ENCODE measurements around the gene UBAC1.

The UBAC1 gene

DNA sequence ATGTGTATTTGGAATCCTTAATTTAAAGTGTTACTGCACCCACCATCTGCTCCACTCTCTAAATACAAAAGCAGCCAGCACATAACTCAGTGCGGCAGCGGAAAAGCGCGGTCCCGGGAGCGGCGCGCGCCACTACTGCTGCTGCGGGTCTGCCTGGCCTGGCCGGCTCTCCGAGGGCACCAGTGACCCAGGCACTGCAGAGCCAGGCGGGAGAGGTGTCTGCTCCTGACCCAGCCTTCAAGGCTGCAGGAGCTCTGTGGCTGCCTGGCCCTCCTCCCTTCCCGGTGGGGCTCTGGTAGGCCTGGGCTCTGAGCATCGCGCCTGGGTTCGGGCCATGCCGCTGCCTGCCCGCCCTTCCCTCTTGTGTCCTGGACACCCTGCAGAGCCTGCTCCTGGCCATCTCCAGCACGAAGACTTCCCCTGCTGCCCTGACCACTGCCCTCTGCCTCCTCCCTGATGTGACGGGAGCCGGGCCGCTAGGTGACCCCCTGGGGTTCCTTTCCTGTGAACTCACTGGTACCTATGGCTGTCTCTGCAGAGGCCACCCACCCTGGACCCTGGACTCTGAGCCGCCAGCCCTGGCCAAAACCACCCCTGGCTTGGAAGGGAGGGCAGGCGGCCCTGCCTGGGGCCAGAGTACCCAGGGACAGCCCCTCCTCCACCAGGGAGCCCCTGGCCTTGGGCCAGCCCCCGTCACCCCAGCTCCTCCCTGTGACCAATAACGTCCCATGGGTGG lies 32.8 kb upstream of the UBAC1 start:
- no peak for DNase-seq (ENCODE audit: low read depth in 2 of 2)

DNA sequence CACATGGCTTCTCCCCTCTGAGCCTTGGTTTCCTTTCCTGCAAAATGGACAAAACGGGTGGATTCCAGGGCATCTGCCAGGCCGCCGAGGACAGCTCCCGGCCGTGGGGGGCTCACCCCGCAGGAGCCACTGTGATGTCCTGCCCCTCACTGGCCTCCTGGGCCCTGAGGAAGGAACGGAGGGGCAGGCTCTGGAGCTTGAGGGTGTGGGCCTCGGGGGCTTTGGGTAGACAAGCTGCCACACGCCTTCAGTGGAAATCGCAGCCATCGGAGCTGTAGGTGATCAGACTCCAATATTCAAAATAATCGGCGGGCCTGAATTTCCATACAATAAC lies 32.2 kb upstream of the UBAC1 start:
- DNase-seq (ENCODE audit: low read depth in 2 of 2): no peak

DNA sequence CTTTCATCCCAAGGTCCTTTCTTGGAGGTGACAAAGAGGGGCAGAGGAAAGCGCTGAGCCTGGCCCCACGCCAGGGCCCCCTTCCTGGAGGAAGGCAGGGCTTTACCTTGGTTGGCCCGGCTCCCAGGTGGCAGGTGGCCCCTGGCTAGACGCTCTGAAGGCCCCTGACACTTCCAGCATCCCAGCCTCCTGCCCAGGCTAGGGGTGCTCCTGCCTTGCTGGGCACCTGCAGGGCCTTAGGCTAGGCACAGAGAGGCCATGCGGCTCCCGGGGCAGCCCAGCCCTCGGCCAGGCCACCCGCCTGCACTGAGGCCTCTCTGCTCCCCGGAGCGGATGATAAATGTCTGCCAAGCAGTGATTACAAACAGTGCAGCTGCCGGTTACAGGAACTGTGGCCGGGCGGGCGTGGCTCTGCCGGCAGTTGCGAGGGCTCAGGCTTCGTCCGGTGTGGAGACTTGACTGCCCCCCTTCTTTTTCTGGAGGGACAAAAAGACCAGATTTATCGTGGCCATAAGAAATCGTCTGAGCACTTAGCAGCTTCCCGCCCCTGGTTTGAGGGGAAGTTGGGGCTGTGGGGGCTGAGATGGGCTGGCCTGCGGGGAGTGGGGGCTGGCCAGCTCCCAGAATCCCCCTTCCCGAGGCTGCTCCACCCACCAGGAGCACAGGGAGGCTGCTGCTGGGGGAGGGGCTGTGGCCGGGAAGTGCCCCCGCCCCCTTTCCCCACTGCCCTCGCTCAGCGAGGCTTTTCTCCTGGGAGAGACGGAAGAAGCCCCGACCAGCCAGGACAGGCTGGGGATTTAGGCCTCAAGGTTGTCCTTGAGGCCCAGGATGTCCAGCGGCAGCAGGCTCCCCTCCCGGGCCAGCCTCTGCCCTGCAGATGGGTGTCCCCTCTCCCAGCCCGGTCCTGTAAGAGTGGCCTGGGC lies 31.6 kb upstream of the UBAC1 start:
- DNase-seq (ENCODE audit: low read depth in 2 of 2): no peak

DNA sequence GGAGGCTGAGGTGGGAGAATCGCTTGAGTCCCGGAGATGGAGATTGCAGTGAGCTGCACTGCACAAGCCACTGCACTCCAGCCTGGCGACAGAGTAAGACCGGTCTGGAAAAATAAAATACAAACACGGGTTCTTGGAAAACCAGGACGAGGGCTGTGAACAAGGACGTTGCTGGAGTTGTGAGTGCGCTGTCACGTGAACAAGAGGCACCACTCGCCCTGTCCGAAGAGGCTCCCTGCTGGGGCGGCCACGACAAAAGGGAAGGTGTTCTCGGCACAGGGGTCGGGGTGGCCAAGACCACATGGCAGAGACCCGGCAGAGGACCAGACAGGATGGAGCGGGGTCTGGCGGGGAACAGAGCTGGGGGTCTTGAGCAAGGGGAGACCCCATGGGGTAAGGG lies 30.6 kb upstream of the UBAC1 start:
- DNase-seq (ENCODE audit: low read depth in 2 of 2): no peak

DNA sequence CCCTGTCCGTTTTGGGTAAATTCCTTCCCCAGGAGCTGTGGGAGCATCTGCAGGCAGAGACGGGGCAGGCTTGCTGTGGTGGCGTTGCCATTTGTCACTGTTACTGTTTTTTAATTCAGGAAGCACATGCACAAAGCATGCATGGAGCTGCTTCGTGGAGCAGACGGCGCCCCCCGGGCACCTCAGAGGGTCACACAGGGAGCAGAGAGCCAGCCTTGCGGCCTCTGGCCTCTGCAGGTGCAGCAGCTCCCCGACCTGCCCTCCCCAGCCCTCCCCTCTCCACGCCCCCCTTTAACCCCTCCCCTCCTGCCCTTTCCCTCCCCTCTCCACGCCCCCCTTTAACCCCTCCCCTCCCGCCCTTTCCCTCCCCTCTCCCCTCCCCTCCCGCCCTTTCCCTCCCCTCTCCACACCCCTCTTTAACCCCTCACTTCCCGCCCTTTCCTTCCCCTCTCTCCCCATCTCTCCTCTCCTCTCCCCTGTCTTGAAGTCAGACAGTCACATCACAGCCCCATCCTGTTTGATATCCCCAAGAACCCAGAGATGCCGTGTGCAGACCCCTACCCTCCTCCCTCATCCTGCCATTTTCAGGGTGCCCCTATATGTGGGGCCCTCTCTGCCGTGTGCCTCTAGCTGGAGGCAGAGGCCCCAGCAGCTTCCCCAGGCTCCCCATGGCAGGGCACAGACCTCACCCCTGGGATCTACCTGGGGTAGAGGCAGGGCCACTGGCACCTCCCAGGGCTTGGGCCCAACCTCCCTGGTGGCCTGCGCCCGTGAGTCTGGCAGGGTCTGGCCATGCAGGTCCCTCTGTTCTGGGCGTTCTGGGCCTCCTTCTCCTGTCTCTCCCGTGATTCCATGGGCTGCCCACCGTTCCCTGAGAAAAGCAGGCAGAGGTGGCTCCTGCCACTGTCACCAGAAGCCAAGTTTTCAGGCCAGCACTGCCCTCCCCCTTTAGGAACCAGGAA lies 29.6 kb upstream of the UBAC1 start:
- DNase-seq (ENCODE audit: low read depth in 2 of 2): peak in 1 of 2 experiments; percentile 20

DNA sequence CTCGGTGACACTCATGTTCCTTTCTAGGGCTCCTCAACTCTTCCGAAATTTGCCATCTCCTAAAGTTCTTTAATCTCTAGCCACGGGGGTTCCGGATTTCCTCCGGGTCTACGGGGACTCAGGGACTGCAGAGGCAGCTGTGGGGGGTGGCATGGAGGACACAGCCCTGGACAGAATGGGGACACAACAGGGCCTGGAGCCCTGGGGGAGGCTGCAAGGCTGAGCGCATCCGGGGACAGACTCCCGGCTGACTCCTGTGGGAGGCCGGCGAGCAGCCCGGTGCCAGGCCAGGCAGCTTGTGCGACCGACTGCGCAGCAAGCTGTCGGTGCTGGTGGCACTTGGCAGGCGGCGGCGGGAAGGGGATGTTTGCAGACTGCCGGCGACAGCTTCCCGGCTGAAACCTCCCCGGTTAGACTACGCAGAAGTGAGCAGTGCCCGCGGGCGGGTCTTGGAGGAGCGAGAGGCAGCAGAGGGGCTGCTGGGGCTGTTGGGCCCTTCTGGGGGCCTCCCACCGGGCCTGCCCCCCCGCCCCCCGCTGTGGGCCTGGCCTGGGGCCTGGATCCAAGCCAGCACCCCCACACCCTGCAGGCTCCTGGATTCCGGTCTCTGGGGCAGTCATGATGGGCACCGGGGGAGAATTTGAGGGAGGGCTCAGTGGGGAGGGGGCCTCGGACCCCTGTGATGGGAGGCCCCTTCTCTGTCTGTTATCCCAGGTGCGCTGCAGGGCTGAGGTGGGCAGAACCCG lies 28.7 kb upstream of the UBAC1 start:
- DNase-seq (ENCODE audit: low read depth in 2 of 2): peak in 1 of 2 experiments; percentile 7

DNA sequence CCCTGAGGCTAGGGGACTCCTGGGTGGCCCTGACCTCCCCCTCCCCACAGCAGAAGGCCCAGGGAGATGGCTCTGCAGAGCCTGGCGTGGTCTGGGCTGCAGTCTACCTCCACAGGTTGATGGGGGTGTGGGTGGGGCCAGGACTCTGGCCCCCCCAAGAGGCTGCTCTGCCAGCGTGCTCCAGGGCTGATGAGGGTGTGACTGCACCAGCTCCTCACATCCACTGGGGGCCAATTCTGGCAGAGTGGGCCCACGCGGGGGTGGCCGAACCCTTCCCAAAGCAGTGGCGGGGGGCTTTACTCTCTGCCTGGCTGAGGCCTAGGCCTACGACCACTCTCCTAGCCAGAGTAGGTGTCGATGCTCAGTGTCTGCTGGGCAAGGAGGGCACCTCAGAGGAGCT lies 28.0 kb upstream of the UBAC1 start:
- no peak for DNase-seq (ENCODE audit: low read depth in 2 of 2)

DNA sequence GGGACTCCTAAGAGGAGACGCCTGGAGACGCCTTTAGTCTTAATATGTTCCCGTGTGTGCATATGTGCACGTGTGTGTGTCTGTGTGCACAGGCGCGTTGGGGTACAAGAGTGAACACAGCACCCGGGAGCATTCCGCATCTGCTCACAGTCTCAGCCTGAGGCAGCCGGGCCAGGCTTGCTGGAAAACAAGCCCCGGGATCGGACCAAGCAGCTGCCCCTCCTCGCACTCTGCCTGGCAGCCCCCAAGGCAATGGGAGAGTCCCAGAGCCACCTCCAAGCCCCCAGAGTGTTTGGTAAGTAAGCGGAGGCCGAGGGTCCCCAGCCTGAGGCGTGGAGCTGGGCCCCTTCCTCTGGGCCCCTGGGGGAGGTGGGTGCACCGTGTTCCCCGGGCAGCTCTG lies 27.3 kb upstream of the UBAC1 start:
- DNase-seq (ENCODE audit: low read depth in 2 of 2): no peak

DNA sequence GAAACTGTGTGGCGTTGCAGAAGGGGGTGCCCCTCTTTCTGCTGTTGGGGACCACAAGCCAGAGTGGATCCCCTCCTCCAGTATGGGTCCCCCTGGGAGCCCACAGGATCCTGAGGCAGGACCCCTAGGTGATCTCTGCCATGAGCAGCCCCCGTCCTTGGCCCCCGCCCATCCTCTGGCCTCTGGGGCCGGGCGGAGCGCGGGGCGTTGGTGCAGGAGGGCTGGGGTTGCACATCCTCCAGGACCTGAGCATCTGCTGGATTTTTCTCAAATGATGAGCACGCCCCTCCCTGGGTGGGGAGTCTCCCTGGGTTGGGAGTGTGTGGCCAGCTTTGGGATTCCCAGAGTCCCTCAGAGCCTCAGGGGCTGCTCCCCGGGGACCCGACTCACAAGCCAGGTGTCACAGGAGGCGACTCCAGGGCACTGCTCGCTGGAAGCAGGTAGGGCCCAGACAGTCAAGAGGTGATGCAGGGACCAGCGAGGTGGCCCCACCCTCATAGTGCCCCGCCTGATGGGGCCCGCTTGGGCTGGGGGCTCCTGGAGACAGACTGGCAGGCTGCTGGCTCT lies 26.7 kb upstream of the UBAC1 start:
- DNase-seq (ENCODE audit: low read depth in 2 of 2): no peak

DNA sequence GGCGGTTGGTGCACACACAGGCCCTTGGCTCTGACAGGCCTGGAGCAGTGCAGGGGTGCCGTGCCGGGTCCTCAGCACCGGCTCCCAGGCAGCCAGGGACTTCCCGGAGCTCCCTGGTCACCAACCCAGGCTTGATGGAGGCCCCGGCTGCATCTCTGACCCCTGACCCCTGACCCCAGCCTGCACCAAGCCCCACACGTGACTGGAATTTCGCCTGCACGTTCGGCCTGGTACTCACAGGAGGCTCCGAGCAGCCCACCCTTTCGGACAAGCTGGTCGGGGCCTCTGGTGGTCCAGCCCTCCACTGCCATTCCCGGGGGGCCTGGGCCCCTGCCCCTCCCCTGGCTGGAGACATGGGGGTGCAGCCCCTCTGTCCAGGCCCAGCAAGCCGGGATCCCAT lies 25.4 kb upstream of the UBAC1 start:
- DNase-seq (ENCODE audit: low read depth in 2 of 2): no peak

DNA sequence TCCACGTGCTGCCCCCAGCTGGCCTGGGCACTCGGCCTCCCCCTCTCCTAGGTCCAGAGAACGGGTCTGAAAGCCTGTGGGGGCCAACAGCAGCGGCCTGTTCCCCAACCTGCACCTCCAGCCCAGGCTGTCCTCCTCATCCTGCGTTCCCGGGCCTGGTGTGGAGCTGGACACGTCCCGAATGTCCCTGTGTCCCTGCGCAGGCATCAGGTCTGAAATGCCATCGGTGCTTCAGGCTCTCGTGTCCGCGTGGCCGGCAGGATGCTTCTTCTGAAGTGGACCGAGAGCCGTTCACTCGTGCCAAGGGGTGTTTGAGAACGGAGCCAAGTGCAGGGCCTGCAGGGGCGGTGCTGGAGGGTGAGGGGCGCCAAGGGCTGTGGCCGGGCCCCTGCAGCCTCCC lies 24.7 kb upstream of the UBAC1 start:
- no peak for DNase-seq (ENCODE audit: low read depth in 2 of 2)

DNA sequence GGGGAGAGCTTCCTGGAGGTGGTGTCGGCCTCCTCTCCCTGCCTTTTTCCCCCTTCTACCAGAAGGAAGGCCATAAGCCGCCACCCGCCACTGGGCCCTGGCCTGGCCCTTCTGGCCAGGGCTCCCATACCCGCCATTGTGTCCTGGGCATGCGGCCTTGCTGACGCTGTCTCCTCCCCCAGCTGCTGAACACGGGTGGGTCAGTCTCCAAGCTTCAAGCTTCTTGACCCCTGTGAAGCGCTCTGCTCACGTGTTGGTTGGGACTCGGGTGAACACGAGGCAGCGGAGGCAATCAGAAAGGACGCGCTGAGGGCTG lies 24.2 kb upstream of the UBAC1 start:
- DNase-seq (ENCODE audit: low read depth in 2 of 2): no peak

DNA sequence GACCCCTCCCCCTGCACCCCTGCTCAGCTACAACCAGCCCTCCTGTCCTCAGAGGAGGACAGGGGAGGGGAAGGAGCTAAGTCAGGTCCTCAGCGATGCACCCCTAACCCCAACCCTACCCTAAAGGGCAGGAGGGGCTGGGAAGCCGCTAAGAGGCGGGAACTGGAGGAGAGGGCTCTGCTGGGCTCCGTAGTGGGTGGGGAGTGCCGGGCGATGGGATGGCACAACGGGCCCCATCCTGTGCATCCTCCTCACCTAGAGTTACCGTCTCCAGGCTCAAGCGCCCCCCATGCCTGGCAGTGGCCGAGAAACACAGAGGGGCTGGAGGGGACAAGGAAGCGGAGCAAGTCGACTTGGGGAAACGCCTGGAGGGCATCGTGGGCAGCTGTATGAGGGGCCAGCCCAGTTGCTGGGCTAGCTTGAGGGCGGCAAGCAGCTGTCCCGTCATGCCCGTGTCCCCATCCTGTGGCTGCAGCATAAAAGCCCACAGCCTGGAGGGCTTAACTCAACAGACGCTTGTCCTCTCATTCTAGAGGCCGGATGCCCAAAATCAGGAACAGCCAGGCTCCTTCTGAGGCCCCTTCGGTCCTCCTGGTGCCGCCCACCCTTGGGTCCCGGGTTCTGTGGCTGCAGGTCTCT lies 23.0 kb upstream of the UBAC1 start:
- DNase-seq (ENCODE audit: low read depth in 2 of 2): no peak

DNA sequence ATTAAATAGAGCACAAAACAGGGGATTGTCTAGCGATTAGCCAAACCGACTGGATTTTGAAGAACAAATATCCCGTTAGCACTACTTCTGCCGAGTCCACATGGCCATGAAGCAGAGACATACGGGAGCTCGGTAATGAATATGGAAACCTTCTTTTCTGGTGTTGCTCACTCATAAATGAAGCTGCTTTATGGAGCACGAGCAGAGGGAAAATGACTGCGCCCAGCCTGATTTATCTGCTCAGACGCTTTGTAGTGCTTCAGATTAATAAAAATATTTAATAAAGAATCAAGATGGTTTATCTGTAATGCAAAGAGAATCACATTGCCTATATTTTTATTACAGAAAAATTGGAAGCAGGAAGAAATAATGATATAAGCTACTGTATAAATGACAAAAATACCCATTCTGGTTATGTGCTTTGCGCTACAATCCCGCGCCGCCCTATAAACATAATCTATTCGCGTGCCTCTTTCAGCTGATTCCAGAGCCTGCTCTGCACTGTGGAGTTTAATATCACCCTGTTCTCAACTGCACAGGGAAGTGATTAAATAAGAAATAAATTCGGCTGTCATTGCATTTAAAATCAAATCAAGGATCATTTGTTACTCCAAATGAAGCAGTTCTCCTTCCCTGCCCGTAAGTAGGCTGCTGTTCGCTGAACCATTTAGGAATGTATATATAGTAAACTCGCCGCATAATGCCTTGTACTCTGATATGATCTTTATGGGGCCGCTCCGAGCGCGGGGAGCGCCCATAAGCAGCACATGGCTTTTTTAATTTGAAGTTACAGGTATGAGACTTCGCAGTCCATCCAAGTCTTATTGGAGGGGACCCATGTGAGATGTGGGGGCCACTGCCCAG lies 22.3 kb upstream of the UBAC1 start:
- no peak for DNase-seq (ENCODE audit: low read depth in 2 of 2)

DNA sequence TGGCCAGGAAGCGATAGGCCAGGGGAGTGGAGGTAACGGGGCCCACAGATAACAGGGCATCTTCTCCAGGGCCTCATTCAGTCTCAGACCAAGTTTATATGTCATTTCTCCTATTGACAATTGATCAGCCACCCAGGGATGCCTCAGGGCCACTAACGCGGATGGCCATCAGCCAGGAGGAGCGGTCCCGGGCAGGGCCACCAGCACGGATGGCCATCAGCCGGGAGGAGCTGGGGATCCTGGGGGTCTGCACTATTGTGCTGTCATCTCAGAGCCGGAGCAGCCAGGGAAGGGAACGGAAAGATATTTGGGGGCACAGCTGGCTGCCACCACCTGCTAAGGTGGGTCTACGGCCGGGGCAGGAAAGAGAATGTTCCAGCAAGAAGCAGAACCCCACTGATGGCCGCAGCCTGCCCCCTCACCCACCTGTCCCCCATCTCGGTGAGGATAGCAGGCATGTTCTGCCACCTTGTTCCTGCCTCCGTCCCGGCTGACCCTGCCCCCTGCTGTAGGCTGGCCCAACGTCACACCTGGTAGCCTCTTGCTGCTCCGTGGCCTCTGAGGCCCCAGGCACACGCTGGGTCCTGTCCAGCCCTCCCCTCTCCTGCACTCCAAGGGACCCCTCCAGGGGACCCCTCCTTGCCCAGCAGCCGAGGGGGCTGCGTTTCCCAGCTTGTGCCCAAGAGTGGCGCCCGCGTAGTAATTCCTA lies 21.5 kb upstream of the UBAC1 start:
- no peak for DNase-seq (ENCODE audit: low read depth in 2 of 2)

DNA sequence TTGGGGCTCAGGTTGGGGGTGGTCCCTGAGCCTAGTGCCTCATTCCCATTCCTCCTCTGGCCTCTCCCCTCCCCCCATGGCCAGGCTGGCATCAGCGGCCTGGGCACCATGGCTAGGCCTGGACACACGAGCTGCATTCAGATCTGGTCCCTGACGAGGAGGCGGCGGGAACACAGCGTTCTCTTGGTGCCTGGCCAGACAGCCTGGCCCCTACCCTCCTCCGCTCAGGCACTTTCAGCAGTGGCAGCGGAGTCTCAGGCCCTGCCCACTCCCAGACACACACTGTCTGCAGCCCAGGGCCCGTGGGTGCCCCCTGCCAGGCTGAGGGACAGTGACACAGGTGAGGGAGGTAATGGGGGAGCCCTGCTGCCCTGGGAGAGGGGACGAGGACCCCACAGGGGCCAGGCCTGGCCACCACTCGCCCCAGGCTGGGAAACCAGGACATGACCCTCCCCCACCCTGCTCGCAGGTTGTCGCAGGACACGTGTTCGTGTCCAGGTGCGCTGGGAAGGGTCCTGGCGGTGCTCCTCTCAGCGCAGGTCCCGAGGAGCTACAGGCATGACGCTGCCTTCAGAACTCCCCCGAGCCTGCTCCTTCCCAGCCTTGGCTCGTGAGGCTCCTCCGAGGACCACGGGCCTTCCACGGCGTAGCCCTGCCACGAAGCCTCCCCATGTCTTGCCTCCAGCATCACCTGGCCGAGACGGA lies 19.9 kb upstream of the UBAC1 start:
- DNase-seq (ENCODE audit: low read depth in 2 of 2): no peak

DNA sequence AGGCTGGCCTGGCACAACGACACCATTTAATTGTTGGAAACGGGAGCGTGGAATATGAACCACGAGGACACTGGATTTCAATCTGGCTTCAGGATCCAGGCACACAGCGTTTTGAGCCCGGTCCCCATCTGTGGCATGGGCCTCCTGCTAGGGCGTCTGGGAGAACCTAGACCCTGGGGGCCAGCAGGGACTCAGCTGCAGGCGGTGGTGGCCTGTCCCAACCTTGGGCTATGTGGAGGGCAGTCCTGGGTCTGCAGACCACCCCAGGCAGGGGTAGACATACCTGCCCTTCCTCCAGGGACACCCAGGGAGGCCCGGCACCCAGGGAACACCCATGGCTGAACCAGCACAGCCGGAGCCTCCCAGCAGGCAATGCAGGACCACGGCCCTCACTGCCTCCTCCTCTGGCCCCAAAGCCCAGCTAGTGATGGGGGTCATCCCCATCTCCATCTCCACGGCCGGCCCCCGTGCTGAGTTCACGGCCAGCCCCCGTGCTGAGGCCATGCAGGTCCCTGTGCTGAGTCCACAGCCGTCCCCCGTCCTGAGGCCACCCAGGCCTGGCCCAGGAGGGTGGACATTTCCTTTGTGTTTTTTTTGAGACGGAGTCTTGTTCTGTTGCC lies 18.5 kb upstream of the UBAC1 start:
- no peak for DNase-seq (ENCODE audit: low read depth in 2 of 2)

Measured in stimulated activated CD4-positive, alpha-beta T cell treated with anti-CD3 and anti-CD28 coated beads, Interleukin-12 subunit alpha, Interleukin-12 subunit beta, amount 100 ng/mL, for 24 hours (primary cell).